Neuronal stem cell (in vitro differentiated cells): ENCODE data around the gene PDCD7.
A peak's percentile ranks its signal among the peaks of the same experiment; 100 is the strongest.

Source experiments
- DNase-seq: peaks from one replicate; pipeline ENCODE4 v3.0.0-alpha.2; 2013; ENCODE audit warnings: low spot score
- H2AFZ ChIP-seq: one replicate; pipeline ENCODE4 v1.6.1; 2013; ENCODE audit warnings: mild to moderate bottlenecking, low read length, inconsistent platforms
- H2AK5ac ChIP-seq: 2 replicates; pipeline ENCODE4 v1.6.1; 2013; ENCODE audit warnings: low read depth, mild to moderate bottlenecking, inconsistent platforms, low read length, moderate library complexity, mixed read lengths
- H2BK120ac ChIP-seq: 2 replicates; pipeline ENCODE4 v1.6.1; 2013; ENCODE audit warnings: low read depth, mild to moderate bottlenecking, inconsistent platforms, low read length, moderate library complexity, mixed read lengths
- H2BK12ac ChIP-seq: one replicate; pipeline ENCODE4 v1.6.1; 2013; ENCODE audit warnings: low read length, inconsistent platforms
- H2BK15ac ChIP-seq: 2 replicates; pipeline ENCODE4 v1.6.1; 2013; ENCODE audit warnings: mild to moderate bottlenecking, low read length, inconsistent platforms, mixed read lengths
- H2BK5ac ChIP-seq: one replicate; pipeline ENCODE4 v1.6.1; 2013; ENCODE audit warnings: inconsistent platforms, mild to moderate bottlenecking, low read length, moderate library complexity
- H3K14ac ChIP-seq: one replicate; pipeline ENCODE4 v1.6.1; 2013; ENCODE audit warnings: low read length, inconsistent platforms
- H3K18ac ChIP-seq: 2 replicates; pipeline ENCODE4 v1.6.1; 2013; ENCODE audit warnings: low read length, inconsistent platforms
- H3K23ac ChIP-seq: 2 replicates; pipeline ENCODE4 v1.6.1; 2013; ENCODE audit warnings: low read depth, mild to moderate bottlenecking, mixed read lengths, low read length, inconsistent platforms; ENCODE audit not compliant: poor library complexity
- H3K27ac ChIP-seq: replicated peaks from 3 replicates; pipeline ENCODE4 v1.5.1; 2013; ENCODE audit warnings: low read length, inconsistent platforms
- H3K27me3 ChIP-seq, 3 experiments: 2 replicates each; pipeline ENCODE4 v1.6.1; 2013; ENCODE audit warnings: low read length in 3 of 3, mild to moderate bottlenecking in 2 of 3, inconsistent platforms in 1 of 3, low read depth in 1 of 3, mixed read lengths in 1 of 3, moderate library complexity in 1 of 3; ENCODE audit not compliant: control insufficient read depth in 3 of 3, insufficient read depth in 3 of 3
- H3K36me3 ChIP-seq, 2 donors: replicated peaks in 1 of 2; 2 replicates each; pipeline ENCODE4 v1.6.1; 2013; ENCODE audit warnings: low read length in 2 of 2; ENCODE audit not compliant: control insufficient read depth in 2 of 2, insufficient read depth in 2 of 2
- H3K4ac ChIP-seq: 2 replicates; pipeline ENCODE4 v1.6.1; 2013; ENCODE audit warnings: inconsistent platforms, mild to moderate bottlenecking, low read length, moderate library complexity
- H3K4me1 ChIP-seq, 2 donors: 1 replicate in 1 of 2; 2 replicates in 1 of 2; pipeline ENCODE4 v1.6.1; 2013; ENCODE audit warnings: low read length in 2 of 2, low read depth in 1 of 2; ENCODE audit not compliant: control insufficient read depth in 2 of 2, insufficient read depth in 1 of 2
- H3K4me2 ChIP-seq: one replicate; pipeline ENCODE4 v1.6.1; 2013; ENCODE audit warnings: mild to moderate bottlenecking, low read length, inconsistent platforms; ENCODE audit not compliant: insufficient read depth, poor library complexity, severe bottlenecking
- H3K4me3 ChIP-seq, 2 donors: 2 replicates each; pipeline ENCODE4 v1.5.1; 2013; ENCODE audit warnings: low read length in 2 of 2, mild to moderate bottlenecking in 2 of 2, inconsistent platforms in 1 of 2, moderate library complexity in 1 of 2
- H3K79me1 ChIP-seq: one replicate; pipeline ENCODE4 v1.6.1; 2013; ENCODE audit warnings: low read depth, mild to moderate bottlenecking, inconsistent platforms, low read length, moderate library complexity
- H3K9ac ChIP-seq: one replicate; pipeline ENCODE4 v1.6.1; 2013; ENCODE audit warnings: mild to moderate bottlenecking, low read depth, low read length, inconsistent platforms; ENCODE audit not compliant: poor library complexity
- H3K9me3 ChIP-seq, 2 donors: replicated peaks in 1 of 2; 2 replicates each; pipeline versions ENCODE3 to v1.6.1; 2013; ENCODE audit warnings: low read length in 2 of 2, mild to moderate bottlenecking in 2 of 2, inconsistent platforms in 1 of 2, low read depth in 1 of 2, mixed read lengths in 1 of 2, moderate library complexity in 1 of 2; ENCODE audit not compliant: control insufficient read depth in 2 of 2, insufficient read depth in 1 of 2
- H4K8ac ChIP-seq: one replicate; pipeline ENCODE4 v1.6.1; 2013; ENCODE audit warnings: low read depth, mild to moderate bottlenecking, inconsistent platforms, low read length, moderate library complexity
- H4K91ac ChIP-seq: one replicate; pipeline ENCODE4 v1.6.1; 2013; ENCODE audit warnings: low read length, low read depth, mild to moderate bottlenecking, inconsistent platforms; ENCODE audit not compliant: poor library complexity
- WGBS, 2 donors: extraction: QIAGEN DNeasy Blood & Tissue Kit; methylation state at CpG; one replicate each; pipeline ENCODE4 v1.1.7; 2013; ENCODE audit warnings: missing lambda C conversion rate in 2 of 2, mixed read lengths in 1 of 2; ENCODE audit not compliant: insufficient read length in 2 of 2, insufficient replicate concordance in 1 of 2; ENCODE audit errors: extremely low coverage in 2 of 2; 5-methylcytosine and 5-hydroxymethylcytosine counted together

PDCD7 gene

DNA sequence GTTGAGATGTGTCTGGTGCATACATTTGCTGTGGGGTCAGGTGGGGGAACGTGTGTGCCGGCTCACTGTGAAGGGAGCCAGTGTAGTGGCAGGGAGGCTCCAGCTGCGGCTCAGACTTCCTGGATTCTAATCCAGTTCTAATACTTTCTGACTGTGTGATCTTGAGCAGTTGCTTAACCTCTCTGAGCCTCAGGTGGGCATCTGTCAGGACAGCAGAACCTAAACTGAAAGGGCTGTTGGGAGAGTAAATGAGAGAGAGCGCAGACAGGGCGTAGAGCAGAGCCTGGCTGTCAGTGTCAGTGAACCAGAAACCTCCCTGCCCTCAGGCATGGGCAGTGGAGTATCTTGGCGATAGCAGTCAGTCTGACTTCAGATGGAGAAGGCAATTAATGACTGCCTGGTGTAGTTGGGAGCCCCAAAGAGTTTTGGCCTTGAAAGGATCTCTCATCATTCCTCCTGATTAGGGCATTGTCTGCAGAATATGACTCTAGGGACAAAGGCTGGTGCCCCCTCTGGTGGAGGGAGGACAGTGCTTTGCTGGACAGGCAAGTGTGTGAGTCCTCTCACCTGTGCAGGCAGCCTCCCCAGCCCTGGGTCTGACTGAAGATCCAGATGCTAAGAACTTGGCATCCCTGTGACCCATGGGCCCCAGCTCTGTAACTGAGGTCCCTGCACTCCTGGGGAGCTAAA lies 47.5 kb downstream of the PDCD7 start:
- no peaks in the 10 kb centered on the region for H3K36me3 ChIP-seq
- no peaks in the 10 kb centered on the region for H3K79me1 ChIP-seq
- H4K8ac ChIP-seq = no peak overlapping the region
- no peak overlapping the region for H2BK120ac ChIP-seq
- H3K23ac ChIP-seq = no peak overlapping the region
- H3K4ac ChIP-seq = no peak overlapping the region
- no peaks in the 10 kb centered on the region for H3K9me3 ChIP-seq
- H3K18ac ChIP-seq = peak overlapping the region; percentile 3
- peaks cover 0 to 18% (median 7%) of the 10 kb centered on the region in 3 experiments for H3K27me3 ChIP-seq
- no peak overlapping the region for H3K4me2 ChIP-seq
- H2BK5ac ChIP-seq = no peak overlapping the region
- no CpG with 5 or more reads among the region's 6 CpGs for WGBS, 2 donors
- no peak for DNase-seq
- H3K14ac ChIP-seq = peak overlapping the region; percentile 59
- H3K4me1 ChIP-seq = peaks cover 38 to 57% of the 10 kb centered on the region in 2 donors
- peak overlapping the region; percentile 76 for H2BK15ac ChIP-seq
- H4K91ac ChIP-seq = no peak overlapping the region
- H3K4me3 ChIP-seq = no peak overlapping the region
- peak overlapping the region; percentile 77 for H2BK12ac ChIP-seq
- H2AK5ac ChIP-seq = peak overlapping the region; percentile 14
- H2AFZ ChIP-seq = peak overlapping the region; percentile 16
- H3K27ac ChIP-seq = no peak overlapping the region
- H3K9ac ChIP-seq = no peak overlapping the region

DNA sequence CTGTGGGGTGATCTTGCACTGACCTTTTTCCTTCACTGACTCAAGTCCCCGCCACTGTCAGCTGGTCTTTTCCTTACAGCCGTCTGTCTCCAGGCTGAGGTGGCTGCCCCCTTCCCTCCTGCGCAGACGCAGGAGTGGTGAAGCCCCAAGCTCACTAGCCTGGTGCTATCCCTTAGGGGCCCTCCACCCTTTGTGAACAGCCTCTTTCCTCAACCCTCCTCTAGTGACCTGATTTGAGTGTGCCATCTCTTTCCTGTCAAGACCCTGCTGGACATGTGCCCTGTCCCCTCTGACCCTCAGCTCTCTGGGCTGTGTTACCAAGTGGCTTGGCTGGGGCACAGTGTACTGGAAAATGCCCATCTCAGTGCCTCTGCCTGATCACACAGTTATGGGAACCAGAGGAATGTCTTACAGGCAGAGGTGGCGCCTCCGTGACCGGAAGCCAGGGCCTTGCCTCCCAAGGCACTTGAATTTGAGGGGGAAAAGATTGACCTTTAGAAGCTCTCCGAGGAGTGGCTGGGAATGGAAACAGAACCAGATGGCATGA lies 48.3 kb downstream of the PDCD7 start:
- Histone ChIP-seq H2AFZ (peak overlapping the region; percentile 26), H4K8ac (no peak overlapping the region), H3K9me3 (no peaks in the 10 kb centered on the region), H2BK15ac (no peak overlapping the region), H3K79me1 (no peaks in the 10 kb centered on the region), H3K27ac (no peak overlapping the region), H2BK12ac (no peak overlapping the region), H3K27me3 (peaks cover 0 to 24% (median 7%) of the 10 kb centered on the region in 3 experiments), H3K14ac (no peak overlapping the region), H3K4me3 (no peak overlapping the region), H3K23ac (no peak overlapping the region), H4K91ac (no peak overlapping the region), H2BK5ac (no peak overlapping the region), H3K9ac (no peak overlapping the region), H3K36me3 (no peaks in the 10 kb centered on the region), H2AK5ac (peak overlapping the region; percentile 3), H3K4me1 (peaks cover 38 to 58% of the 10 kb centered on the region in 2 donors), H3K4ac (no peak overlapping the region), H3K4me2 (no peak overlapping the region), H2BK120ac (no peak overlapping the region), H3K18ac (peak overlapping the region; percentile 42)
- no peak for DNase-seq
- no CpG with 5 or more reads among the region's 8 CpGs for WGBS, 2 donors

DNA sequence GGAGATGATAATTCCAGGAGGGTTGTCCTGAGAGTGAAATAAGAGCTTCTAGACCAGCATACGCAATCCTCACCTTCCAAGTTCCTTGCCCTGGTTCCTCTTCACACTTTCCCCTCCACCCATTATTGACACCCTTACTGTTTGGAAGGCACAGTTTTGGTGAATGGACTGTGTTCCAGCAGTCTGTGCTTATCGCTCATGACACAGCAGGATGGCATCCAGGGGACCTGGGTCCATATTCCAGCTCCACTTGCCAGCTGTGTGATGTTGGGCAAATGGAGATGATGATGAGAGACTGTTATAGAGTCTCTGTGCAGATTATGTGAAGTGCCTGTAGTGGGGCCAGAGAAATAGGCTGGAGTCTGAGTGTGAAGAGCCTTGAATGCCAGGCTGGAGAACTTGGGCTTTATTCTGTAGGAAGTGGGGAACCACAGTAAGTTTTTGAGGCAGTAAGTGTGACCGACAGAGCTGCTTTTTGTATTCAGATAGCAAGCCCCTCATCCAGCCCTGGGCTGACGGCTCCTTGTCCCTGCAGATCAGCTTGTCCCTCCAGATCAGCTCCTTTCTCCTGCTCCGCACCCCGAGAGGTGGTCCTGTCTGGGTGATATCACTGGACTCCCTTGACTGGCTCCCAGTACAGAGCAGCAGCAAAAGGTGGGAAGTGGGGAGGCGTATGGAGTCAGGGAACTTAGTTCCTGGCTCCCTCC lies 49.0 kb downstream of the PDCD7 start:
- Histone ChIP-seq H2AFZ (peak overlapping the region; percentile 26), H3K36me3 (no peaks in the 10 kb centered on the region), H3K27me3 (peaks cover 0 to 26% (median 7%) of the 10 kb centered on the region in 3 experiments), H3K4ac (no peak overlapping the region), H3K9ac (no peak overlapping the region), H3K27ac (no peak overlapping the region), H3K79me1 (no peaks in the 10 kb centered on the region), H4K8ac (no peak overlapping the region), H3K9me3 (no peaks in the 10 kb centered on the region), H3K18ac (peak overlapping the region; percentile 42), H3K14ac (no peak overlapping the region), H2BK5ac (no peak overlapping the region), H2BK12ac (peak overlapping the region; percentile 48), H2AK5ac (peak overlapping the region; percentile 7), H2BK15ac (no peak overlapping the region), H2BK120ac (no peak overlapping the region), H3K4me1 (peaks cover 38 to 58% of the 10 kb centered on the region in 2 donors), H3K4me2 (no peak overlapping the region), H3K4me3 (no peak overlapping the region), H4K91ac (no peak overlapping the region), H3K23ac (no peak overlapping the region)
- DNase-seq = no peak
- WGBS, 2 donors = no CpG with 5 or more reads among the region's 7 CpGs

DNA sequence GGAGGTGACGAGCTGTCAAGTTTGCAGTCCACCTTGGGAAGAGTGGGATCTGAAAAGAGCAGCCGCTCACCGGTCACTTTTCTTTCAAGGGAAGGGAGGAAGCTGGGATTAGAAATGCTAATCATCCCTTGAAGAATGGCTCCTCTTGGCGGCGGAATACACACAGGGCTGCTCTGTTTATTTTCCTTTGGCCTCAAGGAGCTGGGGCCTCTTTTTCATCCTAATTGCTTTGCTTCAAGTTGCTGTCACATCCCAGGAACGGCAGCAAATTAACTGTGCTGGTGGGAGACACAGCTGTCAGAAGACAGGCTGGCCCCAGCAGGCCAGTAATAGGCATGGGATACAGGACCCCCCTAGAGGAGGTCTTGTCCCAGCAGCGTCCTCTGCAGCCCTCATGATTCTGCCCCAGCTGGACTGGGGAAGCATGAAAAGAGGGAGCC lies 50.3 kb downstream of the PDCD7 start:
- Histone ChIP-seq H2BK15ac (no peak overlapping the region), H3K4me1 (peaks cover 34 to 51% of the 10 kb centered on the region in 2 donors), H3K18ac (no peak overlapping the region), H2AK5ac (no peak overlapping the region), H3K27me3 (peaks cover 0 to 37% (median 7%) of the 10 kb centered on the region in 3 experiments), H3K4me2 (no peak overlapping the region), H4K91ac (no peak overlapping the region), H3K23ac (no peak overlapping the region), H3K4ac (no peak overlapping the region), H3K9ac (no peak overlapping the region), H3K9me3 (no peaks in the 10 kb centered on the region), H2BK12ac (no peak overlapping the region), H2AFZ (peak overlapping the region; percentile 77), H3K14ac (no peak overlapping the region), H3K4me3 (no peak overlapping the region), H3K36me3 (no peaks in the 10 kb centered on the region), H2BK5ac (no peak overlapping the region), H3K27ac (peak overlapping the region; percentile 63), H4K8ac (no peak overlapping the region), H3K79me1 (no peaks in the 10 kb centered on the region), H2BK120ac (no peak overlapping the region)
- no CpG with 5 or more reads among the region's 7 CpGs for WGBS, 2 donors
- peak; percentile 84 for DNase-seq
